Chondrocyte (in vitro differentiated cells): ENCODE measurements around the gene RPRD2. TPM values are rescaled to one million over a fixed set of nuclear protein-coding genes. Genes with fewer than 3 reads are reported as not detected.

Source experiments
- DNase-seq: peaks from one replicate; pipeline ENCODE4 v3.0.0; 2021; ENCODE audit warnings: mixed read lengths, low spot score
- H3K27ac Mint-ChIP-seq: one replicate; pipeline ENCODE4 v1.8.0; 2021; ENCODE audit warnings: mild to moderate bottlenecking, moderate library complexity, mixed read lengths; ENCODE audit not compliant: unreplicated experiment
- H3K27me3 Mint-ChIP-seq: 2 replicates; pipeline ENCODE4 v1.8.0; 2021; ENCODE audit warnings: low read depth, mixed read lengths
- H3K36me3 Mint-ChIP-seq: 2 replicates; pipeline ENCODE4 v1.8.0; 2021; ENCODE audit warnings: low read depth, mixed read lengths
- H3K4me1 Mint-ChIP-seq: 2 replicates; pipeline ENCODE4 v1.8.0; 2021; ENCODE audit warnings: low read depth, mild to moderate bottlenecking, mixed read lengths
- H3K4me3 Mint-ChIP-seq: one replicate; pipeline ENCODE4 v1.8.0; 2021; ENCODE audit warnings: mild to moderate bottlenecking, moderate library complexity, mixed read lengths; ENCODE audit not compliant: unreplicated experiment
- H3K9me3 Mint-ChIP-seq: 2 replicates; pipeline ENCODE4 v1.8.0; 2021; ENCODE audit warnings: low read depth, mixed read lengths
- CTCF ChIP-seq: fragments of 200-600 bp; sonication (generic); IDR thresholded peaks from 2 replicates; pipeline ENCODE4 v1.5.0; 2021; ENCODE audit warnings: antibody characterized with exemption, mild to moderate bottlenecking, moderate library complexity
- total RNA-seq: library from RNA; stranded (reverse); gene quantifications from 3 replicates; pipeline ENCODE4 v1.2.1, GENCODE V29; 2021

RPRD2 gene
- total RNA-seq, 1 donor from 2014 or later: 22.2 TPM

- Mint-ChIP-seq H3K27ac (no peak overlapping the region), H3K36me3 (no peaks in the 10 kb centered on the region), H3K4me3 (no peak overlapping the region), H3K9me3 (no peaks in the 10 kb centered on the region), H3K4me1 (peaks cover 36% of the 10 kb centered on the region), H3K27me3 (no peaks in the 10 kb centered on the region)
- DNase-seq: no peak
- no peak for TF ChIP-seq CTCF
Observed at GRCh38 chr1:150406483-150406882, 42.5 kb downstream of the RPRD2 start.

GRCh38 chr1:150407330-150407729 lies 43.4 kb downstream of the RPRD2 start:
- no peaks in the 10 kb centered on the region for H3K27me3 Mint-ChIP-seq
- H3K27ac Mint-ChIP-seq: no peak overlapping the region
- H3K9me3 Mint-ChIP-seq: no peaks in the 10 kb centered on the region
- DNase-seq: no peak
- no peaks in the 10 kb centered on the region for H3K36me3 Mint-ChIP-seq
- H3K4me1 Mint-ChIP-seq: peaks cover 36% of the 10 kb centered on the region
- no peak overlapping the region for H3K4me3 Mint-ChIP-seq
- TF ChIP-seq CTCF: no peak

GRCh38 chr1:150408800-150409199 lies 44.9 kb downstream of the RPRD2 start:
- H3K9me3 Mint-ChIP-seq: no peaks in the 10 kb centered on the region
- no peak for TF ChIP-seq CTCF
- DNase-seq: no peak
- H3K4me1 Mint-ChIP-seq: peaks cover 36% of the 10 kb centered on the region
- no peak overlapping the region for H3K27ac Mint-ChIP-seq
- H3K4me3 Mint-ChIP-seq: no peak overlapping the region
- no peaks in the 10 kb centered on the region for H3K36me3 Mint-ChIP-seq
- no peaks in the 10 kb centered on the region for H3K27me3 Mint-ChIP-seq

GRCh38 chr1:150409504-150410362 lies 45.8 kb downstream of the RPRD2 start:
- Mint-ChIP-seq H3K4me1 (peaks cover 33% of the 10 kb centered on the region), H3K9me3 (no peaks in the 10 kb centered on the region), H3K27me3 (no peaks in the 10 kb centered on the region), H3K36me3 (no peaks in the 10 kb centered on the region), H3K4me3 (no peak overlapping the region), H3K27ac (peak overlapping the region; percentile 18)
- no peak for TF ChIP-seq CTCF
- no peak for DNase-seq

GRCh38 chr1:150410582-150411101 lies 46.7 kb downstream of the RPRD2 start:
- DNase-seq: no peak
- no peaks in the 10 kb centered on the region for H3K36me3 Mint-ChIP-seq
- no peaks in the 10 kb centered on the region for H3K27me3 Mint-ChIP-seq
- TF ChIP-seq CTCF: no peak
- no peaks in the 10 kb centered on the region for H3K9me3 Mint-ChIP-seq
- peaks cover 25% of the 10 kb centered on the region for H3K4me1 Mint-ChIP-seq
- no peak overlapping the region for H3K4me3 Mint-ChIP-seq
- H3K27ac Mint-ChIP-seq: peak overlapping the region; percentile 28
